ENCODE measurements around the gene RPS3.

- no peak for TF ChIP-seq CTCF (conservative IDR thresholded peaks at IDR 0.05 in 1 of 2, IDR thresholded peaks at IDR 0.05 in 1 of 2; ENCODE audit: extremely low read depth in 1 of 2, insufficient read depth in 1 of 2, low read depth in 1 of 2, low read length in 2 of 2)
- TF ChIP-seq EZH2 (IDR thresholded peaks at IDR 0.05; ENCODE audit: borderline replicate concordance, low read length) = no peak
These were observed 50.9 kb downstream of the RPS3 start for GRCh38 chr11:75450236-75450635.

Measured in mammary epithelial cell (primary cell).